Kidney (tissue), 14 donors: ENCODE data around the gene RELCH. TPM values are rescaled to one million over a fixed set of nuclear protein-coding genes. Genes with fewer than 3 reads are reported as not detected.

Experiments used
- DNase-seq, 5 donors: peaks; one replicate each; pipeline ENCODE4 v3.0.0-alpha.2; 2013 to 2020
- FAIRE-seq: peaks from 2 replicates; lab custom pipeline; 2012; peaks lifted over from hg19 to GRCh38; lab: Jason Lieb, UNC
- H3K27ac ChIP-seq, 2 donors: one replicate each; pipeline ENCODE4 v1.7.0; 2013; ENCODE audit warnings: low read depth in 2 of 2, low read length in 2 of 2, inconsistent platforms in 1 of 2
- H3K27me3 ChIP-seq: one replicate; pipeline ENCODE4 v1.7.1; 2013; ENCODE audit warnings: low read length, inconsistent platforms; ENCODE audit not compliant: control insufficient read depth, insufficient read depth
- H3K36me3 ChIP-seq, 3 donors: one replicate each; pipeline versions ENCODE4 v1.7.0 to v1.7.1; 2013; ENCODE audit warnings: low read length in 3 of 3, control low read depth in 1 of 3, inconsistent platforms in 1 of 3; ENCODE audit not compliant: insufficient read depth in 3 of 3, control insufficient read depth in 2 of 3
- H3K4me1 ChIP-seq, 3 donors: one replicate each; pipeline versions ENCODE4 v1.7.0 to v1.7.1; 2013; ENCODE audit warnings: low read length in 3 of 3, inconsistent platforms in 1 of 3, low read depth in 1 of 3; ENCODE audit not compliant: control insufficient read depth in 2 of 3, insufficient read depth in 2 of 3
- H3K4me3 ChIP-seq, 3 donors: one replicate each; pipeline versions ENCODE4 v1.7.0 to v1.8.1; 2013; ENCODE audit warnings: low read length in 3 of 3, control low read depth in 1 of 3, inconsistent platforms in 1 of 3
- H3K9ac ChIP-seq, 3 donors: one replicate each; pipeline versions ENCODE4 v1.7.0 to v1.7.1; 2013; ENCODE audit warnings: low read length in 3 of 3, control low read depth in 1 of 3, inconsistent platforms in 1 of 3
- H3K9me3 ChIP-seq, 3 donors: one replicate each; pipeline versions ENCODE4 v1.7.0 to v1.7.1; 2013; ENCODE audit warnings: low read length in 3 of 3, control low read depth in 1 of 3, inconsistent platforms in 1 of 3; ENCODE audit not compliant: control insufficient read depth in 2 of 3, insufficient read depth in 1 of 3
- intact Hi-C: fragments of 100-400 bp; cut with DNase I; formaldehyde crosslinking; loops from one replicate; pipeline ENCODE4 v1.11.1; 2022
- polyA plus RNA-seq: library from polyadenylated mRNA; stranded (reverse); fragments of 350-450 nt; fragmentation: Illumina TruSeq; extraction: RNeasy Lipid Tissue Mini Kit (QIAGEN cat#74804); gene quantifications from one replicate; pipeline ENCODE4 v1.2.3, GENCODE V29; 2014; ENCODE audit warnings: low read depth, low replicate concordance; ENCODE audit not compliant: insufficient read depth
- total RNA-seq: library from RNA; stranded (reverse); fragmentation: NEBNext Ultra II Directional; extraction: Animal tissue kit (Norgen Biotek cat#: 25700); gene quantifications from one replicate; pipeline ENCODE4 v1.2.1, GENCODE V29; 2021
- TF ChIP-seq, protein P1 (sequence below): IDR thresholded peaks from 3 replicates; pipeline ENCODE4 v1.5.1; 2012; ENCODE audit warnings: mild to moderate bottlenecking, moderate library complexity, borderline replicate concordance; ENCODE audit not compliant: insufficient read depth; ENCODE audit errors: extremely low read depth
- donor health status: control.
- donor health status: control.
- donor health status: control.
- donor health status: control.
- donor health status: control.
- donor health status: DM: yes; HTN: yes; CAD: no.
- donor health status: Normal renal cell carcinoma (clear cell type).

Gene RELCH
- total and polyA plus RNA-seq, 2 donors from 2014 or later, result 9.0 to 39.0 TPM

DNA sequence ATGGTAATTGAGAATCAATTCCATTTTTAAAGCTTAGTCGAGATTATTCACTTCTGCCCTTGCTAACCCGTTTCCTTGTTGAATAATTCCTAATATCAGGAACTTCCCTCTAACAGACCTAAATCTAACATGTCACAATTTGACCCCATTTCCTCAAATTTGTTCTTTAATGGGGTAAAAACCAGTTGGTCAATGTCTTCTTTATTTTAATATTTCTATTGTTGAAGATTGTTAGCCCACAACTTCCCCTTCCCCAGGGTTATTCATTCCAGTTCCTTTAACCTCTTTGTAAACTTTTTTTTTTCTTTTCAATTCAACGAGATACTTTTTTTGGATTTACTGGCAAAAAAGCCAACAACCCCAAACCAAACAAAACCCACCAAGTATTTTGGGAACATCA lies 145.4 kb downstream of the RELCH start:
- Histone ChIP-seq H3K27me3 (peaks cover 3% of the 10 kb centered on the region), H3K36me3 (no peaks in the 10 kb centered on the region), H3K27ac (no peak overlapping the region), H3K9ac (no peak overlapping the region), H3K9me3 (no peaks in the 10 kb centered on the region), H3K4me3 (no peak overlapping the region), H3K4me1 (no peaks in the 10 kb centered on the region)
- TF ChIP-seq, protein P1, sequence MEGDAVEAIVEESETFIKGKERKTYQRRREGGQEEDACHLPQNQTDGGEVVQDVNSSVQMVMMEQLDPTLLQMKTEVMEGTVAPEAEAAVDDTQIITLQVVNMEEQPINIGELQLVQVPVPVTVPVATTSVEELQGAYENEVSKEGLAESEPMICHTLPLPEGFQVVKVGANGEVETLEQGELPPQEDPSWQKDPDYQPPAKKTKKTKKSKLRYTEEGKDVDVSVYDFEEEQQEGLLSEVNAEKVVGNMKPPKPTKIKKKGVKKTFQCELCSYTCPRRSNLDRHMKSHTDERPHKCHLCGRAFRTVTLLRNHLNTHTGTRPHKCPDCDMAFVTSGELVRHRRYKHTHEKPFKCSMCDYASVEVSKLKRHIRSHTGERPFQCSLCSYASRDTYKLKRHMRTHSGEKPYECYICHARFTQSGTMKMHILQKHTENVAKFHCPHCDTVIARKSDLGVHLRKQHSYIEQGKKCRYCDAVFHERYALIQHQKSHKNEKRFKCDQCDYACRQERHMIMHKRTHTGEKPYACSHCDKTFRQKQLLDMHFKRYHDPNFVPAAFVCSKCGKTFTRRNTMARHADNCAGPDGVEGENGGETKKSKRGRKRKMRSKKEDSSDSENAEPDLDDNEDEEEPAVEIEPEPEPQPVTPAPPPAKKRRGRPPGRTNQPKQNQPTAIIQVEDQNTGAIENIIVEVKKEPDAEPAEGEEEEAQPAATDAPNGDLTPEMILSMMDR, result no peak
- no peak for FAIRE-seq
- intact Hi-C loops, result no loop called here
- no peak for DNase-seq

DNA sequence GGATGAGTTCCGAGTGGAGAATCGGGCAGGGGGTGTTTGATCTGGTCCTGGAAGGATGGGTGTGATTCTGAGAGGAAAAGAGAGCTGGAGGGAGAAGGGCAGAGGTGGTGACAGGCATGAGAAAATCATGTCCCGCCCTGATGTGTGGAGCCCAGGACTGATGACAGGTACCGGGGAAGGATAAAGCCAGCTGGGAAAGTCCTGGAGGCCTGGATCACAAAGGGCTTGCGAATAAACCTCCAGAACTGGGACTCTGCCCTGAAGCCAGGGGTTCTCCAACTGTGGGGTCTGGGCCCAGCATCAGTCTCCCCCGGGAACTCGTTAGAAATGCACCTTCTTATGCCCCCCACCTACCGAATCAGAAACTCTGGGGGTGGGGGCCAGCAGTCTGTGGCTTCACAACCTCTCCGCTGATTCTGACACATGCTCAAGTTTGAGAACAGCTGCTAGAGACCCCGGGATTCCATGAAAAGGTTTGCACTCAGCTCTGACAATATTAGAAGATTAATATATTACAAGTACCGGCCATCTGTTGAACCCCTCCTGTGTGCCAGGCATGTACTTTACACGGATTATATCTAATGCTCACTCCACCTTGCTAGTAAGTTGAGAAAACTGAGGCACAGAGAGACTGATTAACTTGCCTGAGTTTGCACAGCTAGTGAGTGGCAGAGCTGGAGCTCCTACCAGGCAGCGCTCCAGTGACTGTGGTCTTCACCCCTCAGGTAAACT lies 146.1 kb downstream of the RELCH start:
- no peaks in the 10 kb centered on the region for H3K9me3 ChIP-seq
- intact Hi-C loops, result no loop called here
- H3K9ac ChIP-seq, result no peak overlapping the region
- no peak overlapping the region for H3K27ac ChIP-seq
- DNase-seq (no peak), FAIRE-seq (no peak)
- no peaks in the 10 kb centered on the region for H3K36me3 ChIP-seq
- TF ChIP-seq, protein P1, result no peak
- no peaks in the 10 kb centered on the region for H3K27me3 ChIP-seq
- no peak overlapping the region for H3K4me3 ChIP-seq
- H3K4me1 ChIP-seq, result no peaks in the 10 kb centered on the region

DNA sequence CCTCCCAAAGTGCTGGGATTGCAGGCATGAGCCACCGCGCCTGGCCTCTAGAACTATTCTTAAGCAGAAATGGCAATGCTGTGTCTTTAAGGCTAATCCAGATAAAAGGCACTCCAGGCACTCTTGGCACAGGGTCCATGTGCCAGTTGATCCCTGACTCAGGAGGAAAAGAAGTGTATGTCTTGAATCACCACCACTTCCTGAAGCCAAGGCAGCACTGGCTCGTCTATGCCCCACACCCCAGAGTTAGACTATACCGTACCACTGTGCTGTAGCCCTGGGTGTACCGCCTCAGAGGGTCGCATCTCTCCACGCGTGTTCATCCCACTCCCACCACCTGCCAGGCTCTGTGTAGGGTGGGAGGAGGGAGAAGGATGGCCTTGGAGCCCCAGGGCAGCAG lies 147.1 kb downstream of the RELCH start:
- Histone ChIP-seq H3K27ac (no peak overlapping the region), H3K4me3 (no peak overlapping the region), H3K27me3 (no peaks in the 10 kb centered on the region), H3K9ac (no peak overlapping the region), H3K36me3 (no peaks in the 10 kb centered on the region), H3K9me3 (no peaks in the 10 kb centered on the region), H3K4me1 (no peaks in the 10 kb centered on the region)
- intact Hi-C loops, result no loop called here
- TF ChIP-seq, protein P1, result no peak
- DNase-seq (no peak), FAIRE-seq (no peak)
